ENCODE measurements around the gene ANKRD50. TPM values are rescaled to one million over a fixed set of nuclear protein-coding genes. Genes with fewer than 3 reads are reported as not detected.
A peak's percentile ranks its signal among the peaks of the same experiment; 100 is the strongest.

ANKRD50 gene
- polyA plus RNA-seq, 1 donor = 22.3 TPM

DNA sequence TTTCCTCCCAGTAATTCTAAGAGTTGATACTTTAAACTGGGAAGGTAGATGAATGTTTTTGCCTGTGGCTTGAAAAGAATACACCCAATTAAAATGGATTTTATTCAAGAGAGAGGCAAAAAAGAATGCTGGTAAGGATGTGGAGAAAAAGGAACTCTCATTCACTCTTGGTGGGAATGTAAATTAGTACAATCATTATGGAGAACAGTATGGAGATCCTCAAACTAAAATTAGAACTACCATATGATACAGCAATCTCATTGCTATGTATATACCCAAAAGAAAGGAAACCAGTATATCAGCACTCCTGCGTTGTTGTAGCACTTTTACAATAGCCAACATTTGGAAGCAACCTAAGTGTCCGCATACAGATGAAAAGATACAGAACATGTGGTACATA lies 75.2 kb downstream of the ANKRD50 start:
- Histone ChIP-seq H3K36me3 (ENCODE audit: control insufficient read depth, insufficient read depth, low read length) (no peaks in the 10 kb centered on the region), H3K9me3 (ENCODE audit: control insufficient read depth, low read depth, low read length) (no peaks in the 10 kb centered on the region), H3K4me3 (ENCODE audit: low read length) (no peak overlapping the region), H3K4me1 (ENCODE audit: control insufficient read depth, insufficient read depth, low read length) (no peaks in the 10 kb centered on the region), H3K27me3 (ENCODE audit: control insufficient read depth, insufficient read depth, low read length) (no peaks in the 10 kb centered on the region), H3K27ac (ENCODE audit: low read length) (no peak overlapping the region)
- no peak for DNase-seq
- WGBS (ENCODE audit: insufficient coverage, low lambda C conversion rate) = no CpG with 5 or more reads among the region's 2 CpGs

- no peak for DNase-seq
- Histone ChIP-seq H3K27me3 (ENCODE audit: control insufficient read depth, insufficient read depth, low read length) (no peaks in the 10 kb centered on the region), H3K27ac (ENCODE audit: low read length) (no peak overlapping the region)
Observed at GRCh38 chr4:124636788-124637187, 75.7 kb downstream of the ANKRD50 start.

DNA sequence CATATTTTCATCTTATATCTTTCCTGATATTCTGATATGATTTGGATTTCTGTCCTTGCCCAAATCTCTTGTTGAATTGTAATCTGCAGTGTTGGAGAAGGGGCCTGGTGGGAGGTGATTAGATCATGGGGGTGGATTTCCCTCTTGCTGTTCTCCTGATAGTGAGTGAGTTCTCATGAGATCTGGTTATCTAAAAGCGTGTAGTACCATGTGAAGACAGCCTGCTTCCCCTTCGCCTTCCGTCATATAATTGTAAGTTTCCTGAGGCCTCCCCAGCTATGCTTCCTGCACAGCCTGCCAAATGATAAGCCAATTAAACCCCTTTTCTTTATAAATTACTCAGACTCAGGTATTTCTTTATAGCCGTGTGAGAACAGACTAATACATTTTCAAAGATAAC lies 77.2 kb downstream of the ANKRD50 start:
- no peaks in the 10 kb centered on the region for H3K9me3 ChIP-seq (ENCODE audit: control insufficient read depth, low read depth, low read length)
- 87% methylated on average over 3 of the region's 4 CpGs for WGBS (ENCODE audit: insufficient coverage, low lambda C conversion rate)
- H3K4me3 ChIP-seq (ENCODE audit: low read length) = no peak overlapping the region
- no peak overlapping the region for H3K27ac ChIP-seq (ENCODE audit: low read length)
- no peaks in the 10 kb centered on the region for H3K36me3 ChIP-seq (ENCODE audit: control insufficient read depth, insufficient read depth, low read length)
- no peaks in the 10 kb centered on the region for H3K27me3 ChIP-seq (ENCODE audit: control insufficient read depth, insufficient read depth, low read length)
- no peaks in the 10 kb centered on the region for H3K4me1 ChIP-seq (ENCODE audit: control insufficient read depth, insufficient read depth, low read length)
- DNase-seq = no peak

More at GRCh38 chr4:124636788-124637187, 75.7 kb downstream of the ANKRD50 start:
- WGBS (ENCODE audit: insufficient coverage, low lambda C conversion rate) = no CpG with 5 or more reads among the region's 1 CpG
- H3K36me3 ChIP-seq (ENCODE audit: control insufficient read depth, insufficient read depth, low read length) = no peaks in the 10 kb centered on the region
- no peaks in the 10 kb centered on the region for H3K4me1 ChIP-seq (ENCODE audit: control insufficient read depth, insufficient read depth, low read length)
- no peak overlapping the region for H3K4me3 ChIP-seq (ENCODE audit: low read length)
- no peaks in the 10 kb centered on the region for H3K9me3 ChIP-seq (ENCODE audit: control insufficient read depth, low read depth, low read length)

DNA sequence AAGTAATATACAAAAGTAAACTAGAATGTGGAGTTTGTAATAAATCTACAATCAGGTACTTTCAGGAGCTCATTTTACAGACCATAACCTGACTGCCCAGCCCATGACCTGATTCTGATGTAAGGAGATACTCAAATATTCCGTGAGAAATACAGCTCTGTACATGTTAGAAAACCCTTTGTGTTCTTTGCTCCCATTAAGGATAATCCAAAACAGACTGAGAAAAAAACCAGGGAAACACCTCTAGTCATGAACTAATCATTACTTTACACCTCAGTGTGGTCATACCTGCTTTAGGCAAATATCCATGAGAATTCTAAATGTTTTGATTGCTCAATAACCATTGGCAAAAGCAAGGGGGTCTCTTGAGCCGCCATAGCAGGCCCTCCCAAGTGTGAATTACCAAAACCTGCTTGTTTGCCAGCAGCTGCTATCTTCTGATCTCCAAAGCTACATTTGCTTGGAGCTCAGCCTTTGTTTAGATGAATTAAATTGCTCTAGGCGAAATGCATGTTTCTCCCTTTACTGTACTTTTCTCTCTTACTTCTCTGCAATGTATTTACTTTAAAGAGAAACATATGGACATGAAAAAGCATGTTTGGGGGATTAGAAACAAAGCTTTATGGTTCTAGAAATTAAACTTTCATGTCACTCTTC lies 79.1 kb downstream of the ANKRD50 start:
- H3K4me1 ChIP-seq (ENCODE audit: control insufficient read depth, insufficient read depth, low read length) = no peaks in the 10 kb centered on the region
- H3K36me3 ChIP-seq (ENCODE audit: control insufficient read depth, insufficient read depth, low read length) = no peaks in the 10 kb centered on the region
- H3K27ac ChIP-seq (ENCODE audit: low read length) = no peak overlapping the region
- no CpG with 5 or more reads among the region's 3 CpGs for WGBS (ENCODE audit: insufficient coverage, low lambda C conversion rate)
- DNase-seq = no peak
- no peaks in the 10 kb centered on the region for H3K9me3 ChIP-seq (ENCODE audit: control insufficient read depth, low read depth, low read length)
- H3K27me3 ChIP-seq (ENCODE audit: control insufficient read depth, insufficient read depth, low read length) = no peaks in the 10 kb centered on the region
- no peak overlapping the region for H3K4me3 ChIP-seq (ENCODE audit: low read length)

DNA sequence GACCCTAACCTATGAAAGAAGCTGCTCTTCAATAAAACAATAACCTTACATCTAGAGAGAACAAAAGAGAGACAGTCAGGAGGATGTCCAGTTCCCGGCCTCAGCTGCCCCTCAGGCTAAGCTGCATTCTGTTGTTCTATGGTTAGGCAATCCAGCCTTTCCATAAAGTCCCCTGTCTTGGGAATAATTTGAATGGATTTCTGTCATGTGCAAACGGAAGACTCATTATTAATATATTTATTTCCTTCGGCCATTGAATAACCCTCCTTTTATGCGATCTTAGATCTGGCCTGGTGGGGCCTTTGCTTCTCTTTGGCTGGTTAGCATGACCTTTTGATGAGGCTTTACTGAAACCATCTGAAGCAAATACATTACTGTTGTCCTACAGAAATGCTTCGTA lies 80.1 kb downstream of the ANKRD50 start:
- Histone ChIP-seq H3K27ac (ENCODE audit: low read length) (no peak overlapping the region), H3K27me3 (ENCODE audit: control insufficient read depth, insufficient read depth, low read length) (no peaks in the 10 kb centered on the region), H3K4me1 (ENCODE audit: control insufficient read depth, insufficient read depth, low read length) (no peaks in the 10 kb centered on the region), H3K36me3 (ENCODE audit: control insufficient read depth, insufficient read depth, low read length) (no peaks in the 10 kb centered on the region), H3K9me3 (ENCODE audit: control insufficient read depth, low read depth, low read length) (no peaks in the 10 kb centered on the region), H3K4me3 (ENCODE audit: low read length) (no peak overlapping the region)
- 80% methylated on average over 1 of the region's 5 CpGs for WGBS (ENCODE audit: insufficient coverage, low lambda C conversion rate)
- no peak for DNase-seq

DNA sequence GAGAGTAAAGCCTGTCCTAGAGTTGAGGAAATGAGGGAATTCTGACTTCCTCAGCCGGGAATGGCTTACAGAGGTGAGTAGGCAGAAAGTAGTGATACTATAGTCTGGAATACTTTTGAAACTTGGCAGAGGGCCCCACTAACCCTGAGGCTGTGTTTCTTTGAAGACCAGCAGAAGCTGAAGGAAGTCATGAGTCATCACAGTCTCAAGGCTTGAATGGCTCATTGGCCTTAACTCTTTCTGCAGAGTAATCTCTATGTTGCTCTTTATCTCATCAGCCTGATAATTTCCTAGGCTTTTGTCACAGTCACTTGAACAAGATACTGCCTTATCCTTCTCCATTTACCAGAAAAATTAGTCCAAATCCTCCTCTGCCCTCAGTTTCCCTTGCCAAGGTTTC lies 80.8 kb downstream of the ANKRD50 start:
- Histone ChIP-seq H3K9me3 (ENCODE audit: control insufficient read depth, low read depth, low read length) (no peaks in the 10 kb centered on the region), H3K36me3 (ENCODE audit: control insufficient read depth, insufficient read depth, low read length) (no peaks in the 10 kb centered on the region), H3K27ac (ENCODE audit: low read length) (peak overlapping the region; percentile 37), H3K27me3 (ENCODE audit: control insufficient read depth, insufficient read depth, low read length) (no peaks in the 10 kb centered on the region), H3K4me1 (ENCODE audit: control insufficient read depth, insufficient read depth, low read length) (no peaks in the 10 kb centered on the region), H3K4me3 (ENCODE audit: low read length) (no peak overlapping the region)
- DNase-seq = peak; percentile 66 to 79
- WGBS (ENCODE audit: insufficient coverage, low lambda C conversion rate) = no CpG with 5 or more reads among the region's 1 CpG

DNA sequence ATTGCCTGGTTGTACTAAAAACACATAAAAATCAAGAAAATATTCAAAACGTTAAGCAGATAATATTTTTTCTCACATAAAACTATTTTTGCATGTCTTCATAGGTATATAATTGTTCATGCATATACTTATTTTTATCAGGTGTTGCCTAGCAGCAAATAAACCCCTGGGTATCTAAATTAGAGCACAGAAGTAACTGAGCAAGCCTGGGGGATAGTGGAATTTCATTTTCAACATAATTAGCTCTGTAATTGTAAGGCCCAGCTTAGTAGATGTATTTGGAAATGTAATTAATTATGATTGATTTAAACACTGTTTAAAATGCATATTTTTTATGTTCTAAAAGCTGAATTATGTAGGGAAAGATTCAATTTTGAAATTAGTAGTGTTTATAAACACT lies 82.9 kb downstream of the ANKRD50 start:
- no peak for DNase-seq
- Histone ChIP-seq H3K36me3 (ENCODE audit: control insufficient read depth, insufficient read depth, low read length) (no peaks in the 10 kb centered on the region), H3K9me3 (ENCODE audit: control insufficient read depth, low read depth, low read length) (no peaks in the 10 kb centered on the region), H3K27ac (ENCODE audit: low read length) (no peak overlapping the region), H3K4me1 (ENCODE audit: control insufficient read depth, insufficient read depth, low read length) (no peaks in the 10 kb centered on the region), H3K27me3 (ENCODE audit: control insufficient read depth, insufficient read depth, low read length) (no peaks in the 10 kb centered on the region), H3K4me3 (ENCODE audit: low read length) (no peak overlapping the region)
- WGBS (ENCODE audit: insufficient coverage, low lambda C conversion rate) = 78% methylated on average over 1 of the region's 1 CpG

Data from large intestine (tissue), 3 donors.